ENCODE measurements around the gene DYRK1A.
"Not testable (repeated sequence)": the region's sequence is repeated elsewhere in the genome, so short reads cannot be mapped to it uniquely, and the experiment has no call there.

The DYRK1A gene

GRCh38 chr21:37484535-37485474 is 118.2 kb downstream of the DYRK1A start:
- DNase-seq, result peak; percentile 17 to 48

GRCh38 chr21:37489553-37489952 is 123.0 kb downstream of the DYRK1A start:
- no peak for DNase-seq

GRCh38 chr21:37490084-37490483 is 123.5 kb downstream of the DYRK1A start:
- no peak for DNase-seq

GRCh38 chr21:37496972-37497371 is 130.4 kb downstream of the DYRK1A start:
- peak in 1 of 2 experiments; percentile 5 for DNase-seq

GRCh38 chr21:37498664-37499063 is 132.1 kb downstream of the DYRK1A start:
- no peak for DNase-seq

- no peak for DNase-seq
Measured at GRCh38 chr21:37502947-37503346, 136.4 kb downstream of the DYRK1A start.

- DNase-seq, result no peak
Measured at GRCh38 chr21:37503848-37504467, 137.4 kb downstream of the DYRK1A start.

GRCh38 chr21:37505963-37506362 is 139.4 kb downstream of the DYRK1A start:
- DNase-seq, result no peak

GRCh38 chr21:37507716-37508115 is 141.1 kb downstream of the DYRK1A start:
- no peak for DNase-seq

GRCh38 chr21:37508341-37508740 is 141.8 kb downstream of the DYRK1A start:
- no peak for DNase-seq

- DNase-seq, result no peak
Measured at GRCh38 chr21:37509802-37510393, 143.3 kb downstream of the DYRK1A start.

- DNase-seq, result no peak
Measured at GRCh38 chr21:37511848-37512247, 145.3 kb downstream of the DYRK1A start.

- no peak for DNase-seq
Measured at GRCh38 chr21:37513383-37513782, 146.8 kb downstream of the DYRK1A start.

- no peak for DNase-seq
Measured at GRCh38 chr21:37514038-37514667, 147.6 kb downstream of the DYRK1A start.

GRCh38 chr21:37516998-37517397 is 150.4 kb downstream of the DYRK1A start:
- no peak for DNase-seq

- no peak for DNase-seq
Measured at GRCh38 chr21:37520801-37521200, 154.2 kb downstream of the DYRK1A start.

- no peak for DNase-seq
Measured at GRCh38 chr21:37521658-37522057, 155.1 kb downstream of the DYRK1A start.

GRCh38 chr21:37522641-37523295 is 156.2 kb downstream of the DYRK1A start:
- DNase-seq, result no peak

- DNase-seq, result not testable (repeated sequence)
Measured at GRCh38 chr21:37524944-37525343, 158.4 kb downstream of the DYRK1A start.

- DNase-seq, result no peak
Measured at GRCh38 chr21:37525810-37526209, 159.2 kb downstream of the DYRK1A start.

- DNase-seq, result peak in 1 of 2 experiments; percentile 9
Measured at GRCh38 chr21:37527103-37527502, 160.5 kb downstream of the DYRK1A start.

- DNase-seq, result no peak
Measured at GRCh38 chr21:37527716-37528115, 161.1 kb downstream of the DYRK1A start.

All from NCI-H446 (cell line).